Measurements from ENCODE around the gene RAB3GAP2.

- TF ChIP-seq CTCF (IDR thresholded peaks at IDR 0.05) (no peak), ZFX (IDR thresholded peaks at IDR 0.05; ENCODE audit: borderline replicate concordance) (no peak)
Measured at GRCh38 chr1:220139966-220140365, 132.3 kb downstream of the RAB3GAP2 start.

Measured in 22Rv1 (cell line).